ENCODE results near the gene OTOA.
"Not testable (repeated sequence)": the region's sequence is repeated elsewhere in the genome, so short reads cannot be mapped to it uniquely, and the experiment has no call there.

GRCh38 chr16:21793310-21793709, 129.5 kb downstream of the OTOA start:
- not testable (repeated sequence) for TF ChIP-seq ZNF136 (CRISPR knock-in tag; IDR thresholded peaks at IDR 0.05; ENCODE audit: low read depth); PAX8 (CRISPR knock-in tag; IDR thresholded peaks at IDR 0.05; ENCODE audit: borderline replicate concordance); MXI1 (IDR thresholded peaks at IDR 0.05; ENCODE audit: borderline replicate concordance, low read depth, low read length); GMEB1 (CRISPR knock-in tag; IDR thresholded peaks at IDR 0.05; ENCODE audit: borderline replicate concordance); JARID2 (CRISPR knock-in tag; IDR thresholded peaks at IDR 0.05; ENCODE audit: insufficient replicate concordance); JUN (CRISPR knock-in tag; IDR thresholded peaks at IDR 0.05); FOXA1 (IDR thresholded peaks at IDR 0.05); FOXA1 (CRISPR knock-in tag; IDR thresholded peaks at IDR 0.05); ZNF790 (CRISPR knock-in tag; IDR thresholded peaks at IDR 0.05; ENCODE audit: borderline replicate concordance); HNRNPL (IDR thresholded peaks at IDR 0.05; ENCODE audit: low read depth, low read length); EP300 (IDR thresholded peaks at IDR 0.05; ENCODE audit: low read depth in 2 of 2, low read length in 2 of 2); EP300 (CRISPR knock-in tag; IDR thresholded peaks at IDR 0.05; ENCODE audit: borderline replicate concordance); RAD21 (CRISPR knock-in tag; IDR thresholded peaks at IDR 0.05)
- TF ChIP-seq, protein P1, sequence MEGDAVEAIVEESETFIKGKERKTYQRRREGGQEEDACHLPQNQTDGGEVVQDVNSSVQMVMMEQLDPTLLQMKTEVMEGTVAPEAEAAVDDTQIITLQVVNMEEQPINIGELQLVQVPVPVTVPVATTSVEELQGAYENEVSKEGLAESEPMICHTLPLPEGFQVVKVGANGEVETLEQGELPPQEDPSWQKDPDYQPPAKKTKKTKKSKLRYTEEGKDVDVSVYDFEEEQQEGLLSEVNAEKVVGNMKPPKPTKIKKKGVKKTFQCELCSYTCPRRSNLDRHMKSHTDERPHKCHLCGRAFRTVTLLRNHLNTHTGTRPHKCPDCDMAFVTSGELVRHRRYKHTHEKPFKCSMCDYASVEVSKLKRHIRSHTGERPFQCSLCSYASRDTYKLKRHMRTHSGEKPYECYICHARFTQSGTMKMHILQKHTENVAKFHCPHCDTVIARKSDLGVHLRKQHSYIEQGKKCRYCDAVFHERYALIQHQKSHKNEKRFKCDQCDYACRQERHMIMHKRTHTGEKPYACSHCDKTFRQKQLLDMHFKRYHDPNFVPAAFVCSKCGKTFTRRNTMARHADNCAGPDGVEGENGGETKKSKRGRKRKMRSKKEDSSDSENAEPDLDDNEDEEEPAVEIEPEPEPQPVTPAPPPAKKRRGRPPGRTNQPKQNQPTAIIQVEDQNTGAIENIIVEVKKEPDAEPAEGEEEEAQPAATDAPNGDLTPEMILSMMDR (CRISPR knock-in tag; IDR thresholded peaks at IDR 0.05), result not testable (repeated sequence)
- TF ChIP-seq, protein P2, sequence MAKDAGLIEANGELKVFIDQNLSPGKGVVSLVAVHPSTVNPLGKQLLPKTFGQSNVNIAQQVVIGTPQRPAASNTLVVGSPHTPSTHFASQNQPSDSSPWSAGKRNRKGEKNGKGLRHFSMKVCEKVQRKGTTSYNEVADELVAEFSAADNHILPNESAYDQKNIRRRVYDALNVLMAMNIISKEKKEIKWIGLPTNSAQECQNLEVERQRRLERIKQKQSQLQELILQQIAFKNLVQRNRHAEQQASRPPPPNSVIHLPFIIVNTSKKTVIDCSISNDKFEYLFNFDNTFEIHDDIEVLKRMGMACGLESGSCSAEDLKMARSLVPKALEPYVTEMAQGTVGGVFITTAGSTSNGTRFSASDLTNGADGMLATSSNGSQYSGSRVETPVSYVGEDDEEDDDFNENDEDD (CRISPR knock-in tag; IDR thresholded peaks at IDR 0.05; ENCODE audit: borderline replicate concordance), result not testable (repeated sequence)
